Endothelial cell of umbilical vein (primary cell): ENCODE results near the gene PSMB2.

Source experiments
- EZH2 ChIP-seq: IDR thresholded peaks from 2 replicates; pipeline ENCODE4 v1.6.1; 2012; ENCODE audit warnings: borderline replicate concordance, low read depth, mild to moderate bottlenecking, moderate library complexity, low read length, inconsistent platforms; ENCODE audit not compliant: severe bottlenecking
- JUN ChIP-seq: IDR thresholded peaks from 2 replicates; pipeline ENCODE4 v1.6.1; 2011; ENCODE audit warnings: borderline replicate concordance, low read depth; ENCODE audit not compliant: insufficient read length, insufficient read depth
- POLR2A ChIP-seq: IDR thresholded peaks from 2 replicates; pipeline ENCODE4 v1.6.1; 2012; ENCODE audit warnings: low read depth, mild to moderate bottlenecking, control low read depth, low read length
- POLR2AphosphoS5 ChIP-seq: IDR thresholded peaks from 2 replicates; pipeline ENCODE4 v1.6.1; 2012; ENCODE audit warnings: low read depth, mild to moderate bottlenecking, control low read depth, low read length, moderate library complexity; ENCODE audit not compliant: insufficient read depth
- TF ChIP-seq, protein P1 (sequence below), 2 donors: IDR thresholded peaks; 1 replicate in 1 of 2; 2 replicates in 1 of 2; pipeline ENCODE4 v1.5.1; 2011; ENCODE audit warnings: low read length in 2 of 2, mild to moderate bottlenecking in 2 of 2, moderate library complexity in 2 of 2, control low read depth in 1 of 2, inconsistent platforms in 1 of 2, low read depth in 1 of 2; ENCODE audit not compliant: insufficient read depth in 1 of 2; ENCODE audit errors: extremely low read depth in 1 of 2

DNA sequence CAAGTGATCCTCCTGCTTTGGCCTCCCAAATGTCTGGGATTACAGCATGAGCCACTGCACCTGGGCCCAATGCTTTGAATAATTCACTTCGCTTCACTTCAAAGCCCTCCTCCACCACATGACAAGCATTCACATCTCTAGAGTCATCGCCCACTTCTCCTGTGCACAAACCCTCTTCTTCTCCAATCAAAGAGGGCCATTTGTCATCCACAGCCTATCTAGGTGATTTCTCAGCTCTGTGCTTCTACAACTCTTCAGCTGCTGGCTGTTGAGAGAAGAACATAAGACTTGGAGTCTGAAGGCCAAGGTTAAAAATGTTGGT, 20.1 kb upstream of the PSMB2 start:
- no peak for TF ChIP-seq POLR2AphosphoS5
- TF ChIP-seq, protein P1, sequence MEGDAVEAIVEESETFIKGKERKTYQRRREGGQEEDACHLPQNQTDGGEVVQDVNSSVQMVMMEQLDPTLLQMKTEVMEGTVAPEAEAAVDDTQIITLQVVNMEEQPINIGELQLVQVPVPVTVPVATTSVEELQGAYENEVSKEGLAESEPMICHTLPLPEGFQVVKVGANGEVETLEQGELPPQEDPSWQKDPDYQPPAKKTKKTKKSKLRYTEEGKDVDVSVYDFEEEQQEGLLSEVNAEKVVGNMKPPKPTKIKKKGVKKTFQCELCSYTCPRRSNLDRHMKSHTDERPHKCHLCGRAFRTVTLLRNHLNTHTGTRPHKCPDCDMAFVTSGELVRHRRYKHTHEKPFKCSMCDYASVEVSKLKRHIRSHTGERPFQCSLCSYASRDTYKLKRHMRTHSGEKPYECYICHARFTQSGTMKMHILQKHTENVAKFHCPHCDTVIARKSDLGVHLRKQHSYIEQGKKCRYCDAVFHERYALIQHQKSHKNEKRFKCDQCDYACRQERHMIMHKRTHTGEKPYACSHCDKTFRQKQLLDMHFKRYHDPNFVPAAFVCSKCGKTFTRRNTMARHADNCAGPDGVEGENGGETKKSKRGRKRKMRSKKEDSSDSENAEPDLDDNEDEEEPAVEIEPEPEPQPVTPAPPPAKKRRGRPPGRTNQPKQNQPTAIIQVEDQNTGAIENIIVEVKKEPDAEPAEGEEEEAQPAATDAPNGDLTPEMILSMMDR (IDR thresholded peaks at IDR 0.05; ENCODE audit: extremely low read depth in 1 of 2, insufficient read depth in 1 of 2, low read depth in 1 of 2, low read length in 2 of 2): no peak
- no peak for TF ChIP-seq EZH2
- TF ChIP-seq POLR2A: no peak
- TF ChIP-seq JUN: no peak
